ENCODE data around the gene SLC44A3. TPM values are rescaled to one million over a fixed set of nuclear protein-coding genes. Genes with fewer than 3 reads are reported as not detected.

Gene SLC44A3
- total and polyA plus RNA-seq, 2 of the 8 experiments (the other 6 are each of a cell fraction or from before 2014, with no cell fraction given) = 4.2 to 5.0 TPM

DNA sequence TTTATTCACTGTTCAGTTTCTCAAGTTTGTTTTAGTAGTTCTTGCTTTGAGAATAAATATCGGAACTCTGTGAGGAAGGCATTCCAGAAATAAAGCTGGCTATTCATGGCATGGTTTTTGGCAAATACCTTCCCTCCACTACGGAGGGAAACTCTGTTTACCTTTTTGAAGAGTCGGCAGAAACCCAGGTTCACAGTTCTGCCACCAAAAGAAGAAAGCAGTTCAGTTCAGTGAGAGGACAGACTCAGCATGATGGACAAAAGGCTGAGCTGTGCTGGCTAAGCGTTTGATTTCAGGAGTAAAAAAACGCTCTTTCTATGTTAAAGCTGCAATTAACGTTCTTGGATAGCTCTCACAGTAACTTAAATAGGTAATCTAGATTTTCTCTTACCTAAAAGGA is 64.3 kb downstream of the SLC44A3 start:
- TF ChIP-seq MAFK (IDR thresholded peaks at IDR 0.05; ENCODE audit: low read depth, low read length) (0 out of 2 replicates have a peak, but pooled peaks have one; percentile 9), ZNF274 (IDR thresholded peaks at IDR 0.05; ENCODE audit: borderline replicate concordance, extremely low read depth, low read length) (no peak), RFX5 (IDR thresholded peaks at IDR 0.05; ENCODE audit: borderline replicate concordance, low read depth, low read length) (no peak), ASH2L (IDR thresholded peaks at IDR 0.05; ENCODE audit: low read length) (no peak)
- Histone ChIP-seq H3K79me2 (ENCODE audit: control insufficient read depth in 1 of 2, insufficient read depth in 2 of 2, low read length in 2 of 2) (no peaks in the 10 kb centered on the region), H4K91ac (replicated peaks; ENCODE audit: insufficient read length, low read length) (no peak overlapping the region), H4K20me1 (replicated peaks in 1 of 2; ENCODE audit: control insufficient read depth in 1 of 2, insufficient read depth in 2 of 2, low read length in 2 of 2) (no peaks in the 10 kb centered on the region), H3K4me2 (ENCODE audit: insufficient read depth in 1 of 2, low read depth in 2 of 2, low read length in 2 of 2) (no peak overlapping the region), H2BK20ac (ENCODE audit: low read length) (peak overlapping the region; percentile 29; the same call in 1 of the 2 replicates), H3K4me3 (ENCODE audit: extremely low read depth in 1 of 4, insufficient read depth in 2 of 4, low read depth in 3 of 4, low read length in 4 of 4) (no peak overlapping the region; a peak in 1 of 8 replicates), H3K27me3 (replicated peaks in 1 of 4; ENCODE audit: control insufficient read depth in 3 of 4, extremely low read depth in 1 of 4, insufficient read depth in 3 of 4, low read length in 3 of 4) (peaks cover 0 to 1% (median 0%) of the 10 kb centered on the region in 4 experiments; a peak in 1 of 7 replicates), H3K23me2 (ENCODE audit: low read depth, low read length) (no peaks in the 10 kb centered on the region; the same call in 1 of the 2 replicates), H2AK5ac (ENCODE audit: low read depth, low read length) (no peak overlapping the region; the same call in 1 of the 2 replicates), H3K36me3 (ENCODE audit: control insufficient read depth in 2 of 4, insufficient read depth in 4 of 4, low read length in 3 of 4) (no peaks in the 10 kb centered on the region; a peak in 1 of 8 replicates), H3K27ac (ENCODE audit: low read depth, low read length) (no peak overlapping the region), H2BK5ac (ENCODE audit: low read depth, low read length) (no peak overlapping the region), H2BK12ac (ENCODE audit: low read depth, low read length) (no peak overlapping the region; the same call in 1 of the 2 replicates), H2BK120ac (replicated peaks; ENCODE audit: low read depth, low read length) (peak overlapping the region; percentile 44), H2AFZ (ENCODE audit: low read length) (no peak overlapping the region), H2BK15ac (ENCODE audit: low read length) (peak overlapping the region; percentile 23; the same call in 1 of the 2 replicates), H3K14ac (ENCODE audit: insufficient read length) (no peak overlapping the region), H4K5ac (ENCODE audit: insufficient read length, low read depth, low read length) (no peak overlapping the region), H3K18ac (ENCODE audit: extremely low read depth, low read length) (no peak overlapping the region), H3K4ac (replicated peaks; ENCODE audit: insufficient read length, low read depth, low read length) (no peak overlapping the region), H3K79me1 (ENCODE audit: low read depth, low read length) (no peaks in the 10 kb centered on the region), H3K9ac (replicated peaks in 1 of 4; ENCODE audit: extremely low read depth in 1 of 4, low read depth in 3 of 4, low read length in 3 of 4) (no peak overlapping the region), H3K9me3 (ENCODE audit: insufficient read depth in 2 of 2, low read depth in 1 of 2, low read length in 1 of 2) (no peaks in the 10 kb centered on the region), H4K8ac (ENCODE audit: extremely low read depth, insufficient read depth, low read length) (no peak overlapping the region), H3K23ac (ENCODE audit: insufficient read length) (no peak overlapping the region), H3K56ac (replicated peaks; ENCODE audit: insufficient read length, low read depth, low read length) (no peak overlapping the region), H3K4me1 (replicated peaks in 1 of 4; ENCODE audit: control insufficient read depth in 3 of 4, insufficient read depth in 4 of 4, low read length in 3 of 4) (peaks cover 7 to 38% (median 22%) of the 10 kb centered on the region in 4 experiments)
- POLR2A ChIA-PET (ENCODE audit: partially characterized antibody) = interaction anchor here (0.9 to 1.9 kb wide), 4 partner anchors 9 to 40 kb away, joined by 3 to 5 read pairs (median 4); no protein-coding TSS in a partner anchor
- FAIRE-seq = no peak
- DNase-seq (ENCODE audit: low read depth in 1 of 2, low spot score in 2 of 2) = no peak
- 79% methylated on average over 6 of the region's 6 CpGs; no CpG with 5 or more reads in 1 of the 2 experiments for WGBS, 2 experiments (ENCODE audit: extremely low coverage in 1 of 2, insufficient coverage in 1 of 2, insufficient read length in 1 of 2, insufficient replicate concordance in 2 of 2, low coverage in 1 of 2, low lambda C conversion rate in 2 of 2, missing lambda C conversion rate in 1 of 2)
- CTCF ChIA-PET (ENCODE audit: partially characterized antibody) = interaction anchor here (0.8 to 4.5 kb wide), 3 partner anchors 16 to 30 kb away, joined by 3 to 27 read pairs (median 3); no protein-coding TSS in a partner anchor

Data from H1 (cell line).